Keratinocyte (primary cell): ENCODE results near the gene TNFRSF19. TPM values are rescaled to one million over a fixed set of nuclear protein-coding genes. Genes with fewer than 3 reads are reported as not detected.

Source experiments
- DNase-seq: peaks from one replicate; pipeline ENCODE4 v3.0.0-alpha.2; 2011; ENCODE audit warnings: low read depth, missing footprints, low spot score
- FAIRE-seq: peaks from 2 replicates; lab custom pipeline; 2011; peaks lifted over from hg19 to GRCh38; lab: Jason Lieb, UNC
- H2AFZ ChIP-seq: 2 replicates; pipeline ENCODE4 v1.6.0; 2012; ENCODE audit warnings: low read length, control low read depth, inconsistent platforms; ENCODE audit not compliant: control insufficient read depth
- H3K27ac ChIP-seq: 2 replicates; pipeline ENCODE4 v1.5.1; 2011; ENCODE audit warnings: low read length; ENCODE audit not compliant: control insufficient read depth, insufficient read depth
- H3K27me3 ChIP-seq: 3 replicates; pipeline ENCODE4 v1.6.0; 2011; ENCODE audit warnings: low read length; ENCODE audit not compliant: control insufficient read depth, insufficient read depth; ENCODE audit errors: extremely low read depth
- H3K36me3 ChIP-seq, 2 experiments: 2 replicates in 1 of 2; 3 replicates in 1 of 2; pipeline ENCODE4 v1.5.1; 2011; ENCODE audit warnings: low read length in 2 of 2, mild to moderate bottlenecking in 1 of 2; ENCODE audit not compliant: control insufficient read depth in 2 of 2, insufficient read depth in 2 of 2; ENCODE audit errors: extremely low read depth in 1 of 2
- H3K4me1 ChIP-seq: 3 replicates; pipeline ENCODE4 v1.5.1; 2011; ENCODE audit warnings: low read length; ENCODE audit not compliant: control insufficient read depth, insufficient read depth; ENCODE audit errors: extremely low read depth
- H3K4me2 ChIP-seq: 3 replicates; pipeline ENCODE4 v1.6.0; 2011; ENCODE audit warnings: low read depth, low read length; ENCODE audit not compliant: control insufficient read depth, insufficient read depth; ENCODE audit errors: extremely low read depth
- H3K4me3 ChIP-seq, 3 experiments: fragments of 200-600 bp in 1 of 3; sonication (generic) in 1 of 3; 2 replicates in 2 of 3; 3 replicates in 1 of 3; pipeline ENCODE4 v1.5.1; 2011 to 2016; ENCODE audit warnings: low read length in 3 of 3, mild to moderate bottlenecking in 3 of 3, control low read depth in 2 of 3, inconsistent platforms in 1 of 3, low read depth in 1 of 3, mixed read lengths in 1 of 3, mixed run types in 1 of 3, moderate library complexity in 1 of 3; ENCODE audit not compliant: control insufficient read depth in 2 of 3, insufficient read depth in 2 of 3; ENCODE audit errors: extremely low read depth in 1 of 3
- H3K79me2 ChIP-seq: 2 replicates; pipeline ENCODE4 v1.6.0; 2012; ENCODE audit warnings: low read length; ENCODE audit not compliant: control insufficient read depth, insufficient read depth
- H3K9ac ChIP-seq: 3 replicates; pipeline ENCODE4 v1.6.0; 2011; ENCODE audit warnings: low read length; ENCODE audit not compliant: control insufficient read depth, insufficient read depth; ENCODE audit errors: extremely low read depth
- H3K9me1 ChIP-seq: 3 replicates; pipeline ENCODE4 v1.6.0; 2011; ENCODE audit warnings: low read length; ENCODE audit not compliant: control insufficient read depth, insufficient read depth; ENCODE audit errors: extremely low read depth
- H3K9me3 ChIP-seq: 2 replicates; pipeline ENCODE4 v1.5.1; 2012; ENCODE audit warnings: low read depth, low read length; ENCODE audit not compliant: control insufficient read depth
- H4K20me1 ChIP-seq: 3 replicates; pipeline ENCODE4 v1.6.0; 2011; ENCODE audit warnings: low read length; ENCODE audit not compliant: control insufficient read depth, insufficient read depth; ENCODE audit errors: extremely low read depth
- EZH2 ChIP-seq: IDR thresholded peaks from one replicate; pipeline ENCODE4 v1.6.1; 2012; ENCODE audit warnings: inconsistent platforms, mild to moderate bottlenecking, low read length, moderate library complexity
- dilution Hi-C: fragments of 300-500 bp; cut with MboI; formaldehyde crosslinking; loops from one replicate; pipeline ENCODE4 v1.7.0; 2020; ENCODE audit warnings: low sequenced_read_pairs; ENCODE audit not compliant: extremely low pct_ligation_motif_present
- polyA plus RNA-seq, 5 experiments: library from polyadenylated mRNA; depleted of rRNA in 3 of 5; stranded (reverse) in 3 of 5; stranded (forward) in 1 of 5; unstranded in 1 of 5; fragments of >200 nt; gene quantifications; 1 replicate in 1 of 5; 2 replicates in 3 of 5; 3 replicates in 1 of 5; pipeline versions ENCODE4 v1.2.1 to v1.2.3, GENCODE V29; 2011 to 2012; ENCODE audit warnings: missing spikeins in 2 of 5, low read depth in 1 of 5, low replicate concordance in 1 of 5
- TF ChIP-seq, protein P1 (sequence below), 3 experiments: IDR thresholded peaks in 1 of 3; conservative IDR thresholded peaks in 1 of 3; optimal IDR thresholded peaks in 1 of 3; 2 replicates in 2 of 3; 3 replicates in 1 of 3; pipeline versions ENCODE3 to v1.5.1; 2011; ENCODE audit warnings: low read length in 3 of 3, mild to moderate bottlenecking in 3 of 3, moderate library complexity in 2 of 3, control low read depth in 1 of 3, inconsistent platforms in 1 of 3; ENCODE audit not compliant: insufficient read depth in 2 of 3; ENCODE audit errors: extremely low read depth in 1 of 3

TNFRSF19 gene
- polyA plus RNA-seq, 1 donor (not counting 4 experiments of a cell fraction or from before 2014, with no cell fraction given): 1.8 TPM

DNA sequence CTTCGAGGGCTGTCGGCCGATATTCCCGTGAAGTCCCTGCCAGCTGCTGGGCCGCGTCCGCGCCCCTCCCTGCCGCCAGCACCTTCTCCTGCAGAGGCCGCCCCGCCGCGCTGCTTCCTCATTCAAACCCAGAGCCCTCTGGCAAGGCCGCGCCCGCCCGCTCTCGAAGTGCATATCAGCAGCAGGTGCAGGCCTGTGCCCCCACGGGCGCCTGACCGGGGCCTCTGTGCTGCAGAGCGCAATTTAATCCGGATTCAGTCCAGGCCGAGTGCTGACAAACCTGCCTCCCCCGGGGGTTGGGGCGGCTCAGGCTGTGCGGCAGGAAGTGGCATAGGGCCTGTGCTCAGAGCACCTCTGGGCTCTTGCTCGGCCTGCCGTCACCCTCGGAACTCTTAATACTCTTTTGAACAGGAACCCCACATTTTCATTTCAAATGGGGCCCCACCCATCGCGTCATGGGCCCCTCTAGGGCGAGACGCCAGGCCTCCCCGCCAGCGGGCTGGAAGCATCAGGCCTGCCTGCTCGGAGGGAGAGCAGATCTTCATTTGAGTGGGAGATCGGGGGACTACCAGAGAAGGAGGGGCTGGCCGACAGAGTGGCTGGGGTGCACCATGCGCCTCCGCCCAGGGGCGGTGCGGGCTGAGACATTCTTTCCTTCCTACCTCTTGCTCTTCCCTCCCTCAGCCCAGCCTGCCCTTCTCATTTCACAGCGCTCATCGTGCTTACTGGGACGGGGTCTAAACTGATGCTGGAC, 125.7 kb downstream of the TNFRSF19 start:
- Histone ChIP-seq H2AFZ (peak overlapping the region; percentile 95), H3K9me3 (no peaks in the 10 kb centered on the region), H3K4me2 (peak overlapping the region; percentile 78), H3K79me2 (no peaks in the 10 kb centered on the region), H3K4me1 (peaks cover 9% of the 10 kb centered on the region), H3K9ac (peak overlapping the region; percentile 64), H4K20me1 (no peaks in the 10 kb centered on the region), H3K4me3 (peak overlapping the region in 1 of 3 experiments; percentile 51), H3K27me3 (no peaks in the 10 kb centered on the region), H3K9me1 (no peaks in the 10 kb centered on the region), H3K27ac (peak overlapping the region; percentile 31), H3K36me3 (no peaks in the 10 kb centered on the region)
- DNase-seq: no peak
- no peak for FAIRE-seq
- no peak for TF ChIP-seq EZH2
- TF ChIP-seq, protein P1, sequence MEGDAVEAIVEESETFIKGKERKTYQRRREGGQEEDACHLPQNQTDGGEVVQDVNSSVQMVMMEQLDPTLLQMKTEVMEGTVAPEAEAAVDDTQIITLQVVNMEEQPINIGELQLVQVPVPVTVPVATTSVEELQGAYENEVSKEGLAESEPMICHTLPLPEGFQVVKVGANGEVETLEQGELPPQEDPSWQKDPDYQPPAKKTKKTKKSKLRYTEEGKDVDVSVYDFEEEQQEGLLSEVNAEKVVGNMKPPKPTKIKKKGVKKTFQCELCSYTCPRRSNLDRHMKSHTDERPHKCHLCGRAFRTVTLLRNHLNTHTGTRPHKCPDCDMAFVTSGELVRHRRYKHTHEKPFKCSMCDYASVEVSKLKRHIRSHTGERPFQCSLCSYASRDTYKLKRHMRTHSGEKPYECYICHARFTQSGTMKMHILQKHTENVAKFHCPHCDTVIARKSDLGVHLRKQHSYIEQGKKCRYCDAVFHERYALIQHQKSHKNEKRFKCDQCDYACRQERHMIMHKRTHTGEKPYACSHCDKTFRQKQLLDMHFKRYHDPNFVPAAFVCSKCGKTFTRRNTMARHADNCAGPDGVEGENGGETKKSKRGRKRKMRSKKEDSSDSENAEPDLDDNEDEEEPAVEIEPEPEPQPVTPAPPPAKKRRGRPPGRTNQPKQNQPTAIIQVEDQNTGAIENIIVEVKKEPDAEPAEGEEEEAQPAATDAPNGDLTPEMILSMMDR (optimal IDR thresholded peaks at IDR 0.05 in 1 of 3, IDR thresholded peaks at IDR 0.05 in 1 of 3, conservative IDR thresholded peaks at IDR 0.05 in 1 of 3; ENCODE audit: extremely low read depth in 1 of 3, insufficient read depth in 2 of 3, low read length in 3 of 3): peak in 1 of 3 experiments; percentile 14
- dilution Hi-C loops: no loop called here

DNA sequence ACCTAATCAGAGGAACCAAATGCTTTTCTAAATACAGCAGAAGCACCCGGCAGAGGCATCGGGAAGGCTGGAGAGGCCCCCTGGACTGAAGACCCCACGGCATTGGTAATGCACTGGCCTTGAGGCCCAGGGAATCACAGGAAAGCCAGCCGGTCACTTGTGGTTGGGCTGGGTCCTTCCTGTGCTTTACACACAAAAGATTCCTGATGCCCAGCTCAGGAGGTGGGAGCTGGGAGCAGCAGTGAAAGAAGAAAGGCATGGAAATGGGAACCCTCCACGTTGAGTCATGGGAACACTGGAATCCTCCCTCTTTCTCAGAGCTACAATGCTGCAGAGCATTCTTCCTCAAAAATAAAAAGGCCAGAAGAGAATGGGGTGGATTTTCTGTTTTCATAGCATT, 126.4 kb downstream of the TNFRSF19 start:
- Histone ChIP-seq H3K9me3 (no peaks in the 10 kb centered on the region), H3K9me1 (no peaks in the 10 kb centered on the region), H4K20me1 (no peaks in the 10 kb centered on the region), H3K27me3 (no peaks in the 10 kb centered on the region), H3K9ac (peak overlapping the region; percentile 64), H3K36me3 (no peaks in the 10 kb centered on the region), H3K4me2 (peak overlapping the region; percentile 78), H2AFZ (peak overlapping the region; percentile 95), H3K27ac (peak overlapping the region; percentile 31), H3K4me1 (peaks cover 9% of the 10 kb centered on the region), H3K79me2 (no peaks in the 10 kb centered on the region), H3K4me3 (peak overlapping the region in 1 of 3 experiments; percentile 51)
- DNase-seq (no peak), FAIRE-seq (no peak)
- TF ChIP-seq EZH2: no peak
- TF ChIP-seq, protein P1 (optimal IDR thresholded peaks at IDR 0.05 in 1 of 3, IDR thresholded peaks at IDR 0.05 in 1 of 3, conservative IDR thresholded peaks at IDR 0.05 in 1 of 3; ENCODE audit: extremely low read depth in 1 of 3, insufficient read depth in 2 of 3, low read length in 3 of 3): no peak
- dilution Hi-C loops: no loop called here
